DND-41 (cell line): Measurements from ENCODE around the gene CPHXL.

ENCODE experiments used
- ATAC-seq: fragments of 200-7000 bp; cut with Tn5 transposase; 3 replicates; pipeline ENCODE4 v1.9.1; 2021; ENCODE audit warnings: low read depth; ENCODE audit not compliant: insufficient read depth
- DNase-seq: peaks from one replicate; pipeline ENCODE4 v3.0.0-alpha.2; 2020
- H2AFZ ChIP-seq: 2 replicates; pipeline ENCODE4 v1.6.0; 2012; ENCODE audit warnings: low read depth, low read length
- H3K27ac ChIP-seq: 2 replicates; pipeline ENCODE4 v1.5.1; 2012; ENCODE audit warnings: low read length, inconsistent platforms
- H3K27me3 ChIP-seq: fragments of 200-600 bp; sonication (generic); 2 replicates; pipeline ENCODE4 v1.6.0; 2012; ENCODE audit warnings: low read length, mild to moderate bottlenecking, inconsistent platforms; ENCODE audit not compliant: insufficient read depth, poor library complexity
- H3K36me3 ChIP-seq: 2 replicates; pipeline ENCODE4 v1.5.1; 2012; ENCODE audit warnings: low read length, inconsistent platforms; ENCODE audit not compliant: insufficient read depth
- H3K4me1 ChIP-seq: 2 replicates; pipeline ENCODE4 v1.5.1; 2012; ENCODE audit warnings: mild to moderate bottlenecking, low read length; ENCODE audit not compliant: insufficient read depth
- H3K4me2 ChIP-seq: 2 replicates; pipeline ENCODE4 v1.6.0; 2012; ENCODE audit warnings: mild to moderate bottlenecking, moderate library complexity, low read length, inconsistent platforms; ENCODE audit not compliant: insufficient read depth
- H3K4me3 ChIP-seq, 2 experiments: fragments of 200-600 bp in 1 of 2; shearing (Covaris generic) in 1 of 2; 2 replicates each; pipeline ENCODE4 v1.5.1; 2012 to 2016; ENCODE audit warnings: inconsistent platforms in 2 of 2, low read length in 2 of 2, mild to moderate bottlenecking in 2 of 2, low read depth in 1 of 2, moderate library complexity in 1 of 2
- H3K79me2 ChIP-seq: 2 replicates; pipeline ENCODE4 v1.6.0; 2012; ENCODE audit warnings: low read length, inconsistent platforms; ENCODE audit not compliant: insufficient read depth
- H3K9ac ChIP-seq: 2 replicates; pipeline ENCODE4 v1.6.0; 2012; ENCODE audit warnings: low read depth, mild to moderate bottlenecking, inconsistent platforms, low read length, moderate library complexity
- H3K9me3 ChIP-seq: 2 replicates; pipeline ENCODE4 v1.5.1; 2012; ENCODE audit warnings: low read length, moderate library complexity, mild to moderate bottlenecking, inconsistent platforms; ENCODE audit not compliant: insufficient read depth, severe bottlenecking
- H4K20me1 ChIP-seq: 2 replicates; pipeline ENCODE4 v1.6.0; 2012; ENCODE audit warnings: low read length; ENCODE audit not compliant: insufficient read depth
- EZH2 ChIP-seq: IDR thresholded peaks from 3 replicates; pipeline ENCODE4 v1.6.1; 2012; ENCODE audit warnings: borderline replicate concordance, low read depth, mild to moderate bottlenecking, moderate library complexity, low read length, inconsistent platforms; ENCODE audit not compliant: severe bottlenecking
- TF ChIP-seq, protein P1 (sequence below): IDR thresholded peaks from 2 replicates; pipeline ENCODE4 v1.5.1; 2012; ENCODE audit warnings: borderline replicate concordance, low read length, moderate library complexity, mild to moderate bottlenecking; ENCODE audit not compliant: poor library complexity, severe bottlenecking; ENCODE audit errors: extremely low read depth

Gene CPHXL

GRCh38 chr16:75726390-75726789, at the start of gene CPHXL:
Gene CPHXL, minus strand, starts transcription at chr16:75726490. Its CDS starts 48 bp downstream, at chr16:75726442.
- no peak within 1 kb of the TSS for H2AFZ ChIP-seq
- ATAC-seq: no peak
- no peaks in the 10 kb centered on the region for H3K36me3 ChIP-seq
- H3K9ac ChIP-seq: no peak within 1 kb of the TSS
- H3K4me2 ChIP-seq: no peak within 1 kb of the TSS
- H4K20me1 ChIP-seq: no peaks in the 10 kb centered on the region
- no peak for TF ChIP-seq EZH2
- TF ChIP-seq, protein P1, sequence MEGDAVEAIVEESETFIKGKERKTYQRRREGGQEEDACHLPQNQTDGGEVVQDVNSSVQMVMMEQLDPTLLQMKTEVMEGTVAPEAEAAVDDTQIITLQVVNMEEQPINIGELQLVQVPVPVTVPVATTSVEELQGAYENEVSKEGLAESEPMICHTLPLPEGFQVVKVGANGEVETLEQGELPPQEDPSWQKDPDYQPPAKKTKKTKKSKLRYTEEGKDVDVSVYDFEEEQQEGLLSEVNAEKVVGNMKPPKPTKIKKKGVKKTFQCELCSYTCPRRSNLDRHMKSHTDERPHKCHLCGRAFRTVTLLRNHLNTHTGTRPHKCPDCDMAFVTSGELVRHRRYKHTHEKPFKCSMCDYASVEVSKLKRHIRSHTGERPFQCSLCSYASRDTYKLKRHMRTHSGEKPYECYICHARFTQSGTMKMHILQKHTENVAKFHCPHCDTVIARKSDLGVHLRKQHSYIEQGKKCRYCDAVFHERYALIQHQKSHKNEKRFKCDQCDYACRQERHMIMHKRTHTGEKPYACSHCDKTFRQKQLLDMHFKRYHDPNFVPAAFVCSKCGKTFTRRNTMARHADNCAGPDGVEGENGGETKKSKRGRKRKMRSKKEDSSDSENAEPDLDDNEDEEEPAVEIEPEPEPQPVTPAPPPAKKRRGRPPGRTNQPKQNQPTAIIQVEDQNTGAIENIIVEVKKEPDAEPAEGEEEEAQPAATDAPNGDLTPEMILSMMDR: no peak
- H3K4me1 ChIP-seq: no peaks in the 10 kb centered on the region
- no peaks in the 10 kb centered on the region for H3K79me2 ChIP-seq
- no peaks in the 10 kb centered on the region for H3K27me3 ChIP-seq
- no peak for DNase-seq
- H3K9me3 ChIP-seq: no peaks in the 10 kb centered on the region
- no peak within 1 kb of the TSS for H3K4me3 ChIP-seq
- H3K27ac ChIP-seq: no peak within 1 kb of the TSS

GRCh38 chr16:75774197-75774596, 47.9 kb upstream of the CPHXL start:
- Histone ChIP-seq H3K4me1 (no peaks in the 10 kb centered on the region), H3K9me3 (no peaks in the 10 kb centered on the region), H3K27ac (no peak overlapping the region), H3K4me2 (no peak overlapping the region), H3K4me3 (no peak overlapping the region), H3K79me2 (no peaks in the 10 kb centered on the region), H3K36me3 (no peaks in the 10 kb centered on the region), H4K20me1 (no peaks in the 10 kb centered on the region), H2AFZ (no peak overlapping the region), H3K27me3 (no peaks in the 10 kb centered on the region), H3K9ac (no peak overlapping the region)
- no peak for ATAC-seq
- DNase-seq: no peak
- TF ChIP-seq, protein P1: no peak
- no peak for TF ChIP-seq EZH2

GRCh38 chr16:75770051-75770450, 43.8 kb upstream of the CPHXL start:
- H4K20me1 ChIP-seq: no peaks in the 10 kb centered on the region
- no peak overlapping the region for H3K4me3 ChIP-seq
- DNase-seq: no peak
- no peak for ATAC-seq
- no peak overlapping the region for H2AFZ ChIP-seq
- no peak overlapping the region for H3K27ac ChIP-seq
- no peaks in the 10 kb centered on the region for H3K27me3 ChIP-seq
- no peaks in the 10 kb centered on the region for H3K79me2 ChIP-seq
- TF ChIP-seq EZH2: no peak
- TF ChIP-seq, protein P1: no peak
- H3K4me2 ChIP-seq: no peak overlapping the region
- H3K9me3 ChIP-seq: no peaks in the 10 kb centered on the region
- H3K36me3 ChIP-seq: no peaks in the 10 kb centered on the region
- no peaks in the 10 kb centered on the region for H3K4me1 ChIP-seq
- no peak overlapping the region for H3K9ac ChIP-seq
